ENCODE data around the gene TSTD2. TPM values are rescaled to one million over a fixed set of nuclear protein-coding genes. Genes with fewer than 3 reads are reported as not detected.
A peak's percentile ranks its signal among the peaks of the same experiment; 100 is the strongest.

Gene TSTD2
- total RNA-seq, 1 experiment from 2014 or later: 18.0 TPM

- no peaks in the 10 kb centered on the region for H3K27me3 Mint-ChIP-seq (ENCODE audit: insufficient read depth, unreplicated experiment)
- H3K36me3 Mint-ChIP-seq (ENCODE audit: insufficient read depth, unreplicated experiment): peaks cover 42% of the 10 kb centered on the region
- H3K27ac Mint-ChIP-seq (ENCODE audit: low read depth, unreplicated experiment): no peak overlapping the region
- DNase-seq (ENCODE audit: unreplicated experiment): peak; percentile 24
- CTCF ChIA-PET: interaction anchor here (0.7 to 1.4 kb wide), 3 partner anchors 42 to 261 kb away, joined by 3 to 4 read pairs (median 3); no protein-coding TSS in a partner anchor
- no TSS peak for BruUV-seq (replicated peaks)
- intact Hi-C loops (cut with micrococcal nuclease): no loop called here
- H3K9me3 Mint-ChIP-seq (ENCODE audit: unreplicated experiment): no peaks in the 10 kb centered on the region
- POLR2A ChIA-PET: interaction anchor here (0.8 to 3.9 kb wide), 3 partner anchors 8 to 21 kb away, joined by 3 to 27 read pairs (median 5); partner anchors contain the start of genes NCBP1 and TSTD2
- H3K4me1 Mint-ChIP-seq (ENCODE audit: insufficient read depth, unreplicated experiment): peaks cover 38% of the 10 kb centered on the region
- H3K4me3 Mint-ChIP-seq (ENCODE audit: unreplicated experiment): no peak overlapping the region
- TF ChIP-seq CTCF (IDR thresholded peaks at IDR 0.05; ENCODE audit: unreplicated experiment): no peak
These were observed 7.2 kb upstream of the TSTD2 start for GRCh38 chr9:97640325-97640724.

GRCh38 chr9:97638666-97639065, 5.5 kb upstream of the TSTD2 start:
- CTCF ChIA-PET: no interaction called here
- H3K27me3 Mint-ChIP-seq (ENCODE audit: insufficient read depth, unreplicated experiment): no peaks in the 10 kb centered on the region
- intact Hi-C loops (cut with micrococcal nuclease): no loop called here
- H3K36me3 Mint-ChIP-seq (ENCODE audit: insufficient read depth, unreplicated experiment): peaks cover 34% of the 10 kb centered on the region
- no peak overlapping the region for H3K4me3 Mint-ChIP-seq (ENCODE audit: unreplicated experiment)
- peak; percentile 16 for DNase-seq (ENCODE audit: unreplicated experiment)
- peaks cover 41% of the 10 kb centered on the region for H3K4me1 Mint-ChIP-seq (ENCODE audit: insufficient read depth, unreplicated experiment)
- POLR2A ChIA-PET: interaction anchor here (0.6 to 1.1 kb wide), 2 partner anchors 345 to 851 kb away, joined by 3 to 5 read pairs; no protein-coding TSS in a partner anchor
- no peaks in the 10 kb centered on the region for H3K9me3 Mint-ChIP-seq (ENCODE audit: unreplicated experiment)
- TF ChIP-seq CTCF (IDR thresholded peaks at IDR 0.05; ENCODE audit: unreplicated experiment): no peak
- no TSS peak for BruUV-seq (replicated peaks)
- peak overlapping the region; percentile 74 for H3K27ac Mint-ChIP-seq (ENCODE audit: low read depth, unreplicated experiment)

- BruUV-seq (replicated peaks): no TSS peak
- H3K27me3 Mint-ChIP-seq (ENCODE audit: insufficient read depth, unreplicated experiment): no peaks in the 10 kb centered on the region
- no peak for TF ChIP-seq CTCF (IDR thresholded peaks at IDR 0.05; ENCODE audit: unreplicated experiment)
- CTCF ChIA-PET: no interaction called here
- peak overlapping the region; percentile 6 for H3K27ac Mint-ChIP-seq (ENCODE audit: low read depth, unreplicated experiment)
- intact Hi-C loops (cut with micrococcal nuclease): no loop called here
- H3K36me3 Mint-ChIP-seq (ENCODE audit: insufficient read depth, unreplicated experiment): peaks cover 21% of the 10 kb centered on the region
- POLR2A ChIA-PET: interaction anchor here (0.9 to 1.9 kb wide), 3 partner anchors 9 to 60 kb away, joined by 3 to 7 read pairs (median 4); partner anchors contain the start of gene XPA
- no peak for DNase-seq (ENCODE audit: unreplicated experiment)
- peak overlapping the region; percentile 10 for H3K4me3 Mint-ChIP-seq (ENCODE audit: unreplicated experiment)
- no peaks in the 10 kb centered on the region for H3K9me3 Mint-ChIP-seq (ENCODE audit: unreplicated experiment)
- peaks cover 37% of the 10 kb centered on the region for H3K4me1 Mint-ChIP-seq (ENCODE audit: insufficient read depth, unreplicated experiment)
These were observed 3.7 kb upstream of the TSTD2 start for GRCh38 chr9:97636903-97637302.

- BruUV-seq (replicated peaks): no TSS peak
- ChIA-PET POLR2A (interaction anchor here (0.7 to 3.1 kb wide), 3 partner anchors 9 to 761 kb away, joined by 4 to 47 read pairs (median 4); partner anchors contain the start of gene XPA), CTCF (interaction anchor here (1.4 kb wide), 1 partner anchor 29 kb away, joined by 4 read pairs; no protein-coding TSS in a partner anchor)
- DNase-seq (ENCODE audit: unreplicated experiment): no peak
- peak overlapping the region; percentile 83 for H3K4me3 Mint-ChIP-seq (ENCODE audit: unreplicated experiment)
- no peak for TF ChIP-seq CTCF (IDR thresholded peaks at IDR 0.05; ENCODE audit: unreplicated experiment)
- peaks cover 36% of the 10 kb centered on the region for H3K4me1 Mint-ChIP-seq (ENCODE audit: insufficient read depth, unreplicated experiment)
- intact Hi-C loops (cut with micrococcal nuclease): no loop called here
- no peaks in the 10 kb centered on the region for H3K27me3 Mint-ChIP-seq (ENCODE audit: insufficient read depth, unreplicated experiment)
- H3K27ac Mint-ChIP-seq (ENCODE audit: low read depth, unreplicated experiment): peak overlapping the region; percentile 99
- no peaks in the 10 kb centered on the region for H3K9me3 Mint-ChIP-seq (ENCODE audit: unreplicated experiment)
- H3K36me3 Mint-ChIP-seq (ENCODE audit: insufficient read depth, unreplicated experiment): peaks cover 4% of the 10 kb centered on the region
These were observed 1.9 kb upstream of the TSTD2 start for GRCh38 chr9:97635026-97635425.

Data from MCF 10A (cell line).